ENCODE results near the gene KPNB1. TPM values are rescaled to one million over a fixed set of nuclear protein-coding genes. Genes with fewer than 3 reads are reported as not detected.

Gene KPNB1
- total and polyA plus RNA-seq, 9 donors: 63.4 to 346 (median 236) TPM

GRCh38 chr17:47620503-47621245 lies 29.0 kb upstream of the KPNB1 start:
- Histone ChIP-seq H3K27me3 (no peaks in the 10 kb centered on the region), H3K4me3 (no peak overlapping the region), H3K4me1 (ENCODE audit: insufficient read depth) (peaks cover 4% of the 10 kb centered on the region), H3K9me3 (no peaks in the 10 kb centered on the region), H3K36me3 (no peaks in the 10 kb centered on the region), H3K27ac (no peak overlapping the region)
- no peak for DNase-seq
- TF ChIP-seq EP300 (IDR thresholded peaks at IDR 0.05) (no peak), POLR2A (IDR thresholded peaks at IDR 0.05) (no peak)
- TF ChIP-seq, protein P1, sequence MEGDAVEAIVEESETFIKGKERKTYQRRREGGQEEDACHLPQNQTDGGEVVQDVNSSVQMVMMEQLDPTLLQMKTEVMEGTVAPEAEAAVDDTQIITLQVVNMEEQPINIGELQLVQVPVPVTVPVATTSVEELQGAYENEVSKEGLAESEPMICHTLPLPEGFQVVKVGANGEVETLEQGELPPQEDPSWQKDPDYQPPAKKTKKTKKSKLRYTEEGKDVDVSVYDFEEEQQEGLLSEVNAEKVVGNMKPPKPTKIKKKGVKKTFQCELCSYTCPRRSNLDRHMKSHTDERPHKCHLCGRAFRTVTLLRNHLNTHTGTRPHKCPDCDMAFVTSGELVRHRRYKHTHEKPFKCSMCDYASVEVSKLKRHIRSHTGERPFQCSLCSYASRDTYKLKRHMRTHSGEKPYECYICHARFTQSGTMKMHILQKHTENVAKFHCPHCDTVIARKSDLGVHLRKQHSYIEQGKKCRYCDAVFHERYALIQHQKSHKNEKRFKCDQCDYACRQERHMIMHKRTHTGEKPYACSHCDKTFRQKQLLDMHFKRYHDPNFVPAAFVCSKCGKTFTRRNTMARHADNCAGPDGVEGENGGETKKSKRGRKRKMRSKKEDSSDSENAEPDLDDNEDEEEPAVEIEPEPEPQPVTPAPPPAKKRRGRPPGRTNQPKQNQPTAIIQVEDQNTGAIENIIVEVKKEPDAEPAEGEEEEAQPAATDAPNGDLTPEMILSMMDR (IDR thresholded peaks at IDR 0.05): no peak
- intact Hi-C loops (cut with DNase I): no loop called here
- 44 to 54% (median 48%) methylated on average over 3 of the region's 3 CpGs for WGBS, 3 donors

DNA sequence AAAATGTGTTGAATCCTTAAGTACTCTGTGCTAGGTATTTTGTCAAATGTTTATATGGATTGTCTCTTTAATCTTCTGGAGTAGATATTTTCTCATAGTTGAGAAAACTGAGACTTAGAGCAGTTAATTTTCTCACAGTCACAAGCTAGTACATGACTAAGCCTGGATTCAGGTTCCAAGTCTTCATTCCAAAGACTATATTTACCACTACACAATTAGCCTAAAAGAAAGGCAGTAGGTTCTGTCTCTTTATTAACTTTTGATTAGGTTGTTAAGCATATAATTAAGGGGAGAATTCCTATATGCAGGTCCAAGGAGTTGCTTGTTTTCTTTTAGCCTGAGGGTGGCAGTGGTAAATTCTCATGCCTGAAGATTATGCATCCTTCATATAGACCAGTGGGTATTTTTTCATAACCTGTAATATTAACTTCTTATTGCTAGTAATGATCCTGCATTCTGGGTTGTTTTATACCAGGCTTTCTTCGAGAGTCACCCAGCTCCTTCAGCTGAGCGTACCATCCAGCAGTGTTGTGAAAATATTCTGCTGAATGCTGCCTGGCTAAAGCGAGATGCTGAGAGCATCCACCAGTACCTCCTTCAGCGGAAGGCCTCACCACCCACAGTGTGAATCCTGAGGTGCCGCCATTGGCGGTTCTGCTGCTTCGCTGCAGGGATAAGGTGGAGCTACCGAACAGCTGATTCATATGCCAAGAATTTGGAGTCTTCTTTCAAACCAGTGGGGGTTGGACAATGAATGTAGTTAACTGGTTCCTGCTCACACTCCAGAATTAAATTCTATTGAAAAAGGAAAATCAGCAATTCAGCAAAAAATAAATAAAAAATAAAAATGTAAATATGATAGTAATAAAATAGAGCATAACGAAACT lies 28.2 kb upstream of the KPNB1 start:
- H3K4me3 ChIP-seq: no peak overlapping the region
- DNase-seq: peak; percentile 35 to 61 (median 47)
- intact Hi-C loops (cut with DNase I): no loop called here
- H3K9me3 ChIP-seq: no peaks in the 10 kb centered on the region
- TF ChIP-seq POLR2A (IDR thresholded peaks at IDR 0.05): no peak
- no peak for TF ChIP-seq EP300 (IDR thresholded peaks at IDR 0.05)
- TF ChIP-seq, protein P1 (IDR thresholded peaks at IDR 0.05): no peak
- no peaks in the 10 kb centered on the region for H3K27me3 ChIP-seq
- H3K27ac ChIP-seq: no peak overlapping the region
- no peaks in the 10 kb centered on the region for H3K36me3 ChIP-seq
- WGBS, 3 donors: 11 to 16% (median 14%) methylated on average over 9 of the region's 9 CpGs
- H3K4me1 ChIP-seq (ENCODE audit: insufficient read depth): peaks cover 4% of the 10 kb centered on the region

GRCh38 chr17:47622180-47622549 lies 27.6 kb upstream of the KPNB1 start:
- intact Hi-C loops (cut with DNase I): no loop called here
- Histone ChIP-seq H3K36me3 (no peaks in the 10 kb centered on the region), H3K27me3 (no peaks in the 10 kb centered on the region), H3K4me3 (no peak overlapping the region), H3K9me3 (no peaks in the 10 kb centered on the region), H3K4me1 (ENCODE audit: insufficient read depth) (peaks cover 4% of the 10 kb centered on the region), H3K27ac (no peak overlapping the region)
- DNase-seq: no peak
- WGBS, 3 donors: 12 to 23% (median 20%) methylated on average over 2 of the region's 2 CpGs
- TF ChIP-seq, protein P1 (IDR thresholded peaks at IDR 0.05): no peak
- no peak for TF ChIP-seq POLR2A (IDR thresholded peaks at IDR 0.05)
- no peak for TF ChIP-seq EP300 (IDR thresholded peaks at IDR 0.05)

DNA sequence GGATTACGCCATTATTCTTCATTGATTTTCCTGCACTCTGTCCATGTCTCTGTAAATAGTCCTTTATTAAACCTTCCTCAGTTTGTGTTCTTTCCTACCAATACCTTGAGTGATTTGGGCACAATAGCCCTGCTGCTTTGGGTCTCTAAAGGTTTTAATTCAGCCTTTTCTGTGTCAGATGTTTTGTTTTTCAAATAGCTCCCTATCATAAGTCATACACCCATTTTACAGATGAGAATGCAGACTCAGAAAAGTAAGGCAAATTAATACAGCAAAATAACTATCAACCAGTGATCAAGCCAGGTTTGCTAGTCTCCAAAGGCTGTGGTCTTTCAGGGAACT lies 25.0 kb upstream of the KPNB1 start:
- no peak overlapping the region for H3K4me3 ChIP-seq
- 0 to 53% (median 47%) methylated on average over 1 of the region's 1 CpG for WGBS, 3 donors
- peaks cover 4% of the 10 kb centered on the region for H3K4me1 ChIP-seq (ENCODE audit: insufficient read depth)
- no peaks in the 10 kb centered on the region for H3K27me3 ChIP-seq
- TF ChIP-seq POLR2A (IDR thresholded peaks at IDR 0.05) (no peak), EP300 (IDR thresholded peaks at IDR 0.05) (no peak)
- TF ChIP-seq, protein P1 (IDR thresholded peaks at IDR 0.05): no peak
- no peaks in the 10 kb centered on the region for H3K36me3 ChIP-seq
- no peak for DNase-seq
- intact Hi-C loops (cut with DNase I): no loop called here
- H3K27ac ChIP-seq: no peak overlapping the region
- H3K9me3 ChIP-seq: no peaks in the 10 kb centered on the region

Data from ovary (tissue), 9 donors.